D721Med (cell line): Measurements from ENCODE around the gene CADM1.

Experiments used
- DNase-seq: peaks from one replicate; pipeline ENCODE4 v3.0.0; 2011; ENCODE audit warnings: low spot score; ENCODE audit not compliant: insufficient read length
- FAIRE-seq: peaks from 2 replicates; lab custom pipeline; 2011; peaks lifted over from hg19 to GRCh38; lab: Jason Lieb, UNC
- TF ChIP-seq, protein P1 (sequence below): IDR thresholded peaks from 2 replicates; pipeline ENCODE4 v1.5.1; 2012; ENCODE audit warnings: mild to moderate bottlenecking, control low read depth; ENCODE audit not compliant: insufficient read depth; ENCODE audit errors: missing control alignments

Gene CADM1

DNA sequence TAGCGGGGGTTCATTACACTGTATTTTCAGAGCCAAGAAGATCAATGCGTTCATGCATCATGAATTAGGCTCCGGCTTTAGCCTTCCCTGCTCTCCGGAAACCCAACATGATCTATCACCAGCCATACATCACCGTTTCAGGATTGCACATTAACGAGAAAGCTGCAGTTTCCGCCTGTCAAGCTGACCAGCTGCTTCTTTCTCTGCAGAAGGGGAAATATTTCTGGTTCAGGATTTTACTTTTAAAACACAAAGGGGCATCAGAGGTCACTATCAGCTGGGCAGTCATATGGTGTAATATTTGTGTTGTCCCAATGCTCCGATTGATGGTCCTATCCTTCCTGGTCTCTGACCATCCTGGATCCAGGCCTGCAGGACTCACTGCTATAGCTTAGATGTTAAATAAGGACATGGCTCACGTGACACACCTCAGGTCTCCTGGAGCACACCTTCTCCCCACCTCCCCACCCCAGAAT is 21.4 kb upstream of the CADM1 start:
- DNase-seq = no peak
- FAIRE-seq = no peak
- TF ChIP-seq, protein P1, sequence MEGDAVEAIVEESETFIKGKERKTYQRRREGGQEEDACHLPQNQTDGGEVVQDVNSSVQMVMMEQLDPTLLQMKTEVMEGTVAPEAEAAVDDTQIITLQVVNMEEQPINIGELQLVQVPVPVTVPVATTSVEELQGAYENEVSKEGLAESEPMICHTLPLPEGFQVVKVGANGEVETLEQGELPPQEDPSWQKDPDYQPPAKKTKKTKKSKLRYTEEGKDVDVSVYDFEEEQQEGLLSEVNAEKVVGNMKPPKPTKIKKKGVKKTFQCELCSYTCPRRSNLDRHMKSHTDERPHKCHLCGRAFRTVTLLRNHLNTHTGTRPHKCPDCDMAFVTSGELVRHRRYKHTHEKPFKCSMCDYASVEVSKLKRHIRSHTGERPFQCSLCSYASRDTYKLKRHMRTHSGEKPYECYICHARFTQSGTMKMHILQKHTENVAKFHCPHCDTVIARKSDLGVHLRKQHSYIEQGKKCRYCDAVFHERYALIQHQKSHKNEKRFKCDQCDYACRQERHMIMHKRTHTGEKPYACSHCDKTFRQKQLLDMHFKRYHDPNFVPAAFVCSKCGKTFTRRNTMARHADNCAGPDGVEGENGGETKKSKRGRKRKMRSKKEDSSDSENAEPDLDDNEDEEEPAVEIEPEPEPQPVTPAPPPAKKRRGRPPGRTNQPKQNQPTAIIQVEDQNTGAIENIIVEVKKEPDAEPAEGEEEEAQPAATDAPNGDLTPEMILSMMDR = no peak

DNA sequence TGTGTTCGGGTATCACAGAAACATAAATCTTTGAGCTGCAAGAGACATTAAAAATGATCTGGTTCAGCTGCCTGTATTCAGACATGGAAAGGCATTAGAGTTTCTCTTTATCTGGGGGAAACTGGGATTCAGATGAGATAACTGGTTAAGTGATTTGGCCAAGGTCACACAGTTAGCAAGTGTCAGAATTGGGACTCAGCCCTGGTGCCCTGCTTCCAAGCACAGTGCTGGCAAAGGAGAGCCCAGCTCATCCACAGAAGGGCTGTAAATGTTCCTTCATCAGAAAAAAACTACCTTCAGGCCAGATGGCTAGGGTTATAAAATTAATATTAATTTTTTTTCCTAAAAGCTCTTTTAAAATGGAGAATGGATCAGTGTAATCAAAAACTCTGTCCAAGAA is 20.4 kb upstream of the CADM1 start:
- DNase-seq (no peak), FAIRE-seq (no peak)
- TF ChIP-seq, protein P1 = no peak

DNA sequence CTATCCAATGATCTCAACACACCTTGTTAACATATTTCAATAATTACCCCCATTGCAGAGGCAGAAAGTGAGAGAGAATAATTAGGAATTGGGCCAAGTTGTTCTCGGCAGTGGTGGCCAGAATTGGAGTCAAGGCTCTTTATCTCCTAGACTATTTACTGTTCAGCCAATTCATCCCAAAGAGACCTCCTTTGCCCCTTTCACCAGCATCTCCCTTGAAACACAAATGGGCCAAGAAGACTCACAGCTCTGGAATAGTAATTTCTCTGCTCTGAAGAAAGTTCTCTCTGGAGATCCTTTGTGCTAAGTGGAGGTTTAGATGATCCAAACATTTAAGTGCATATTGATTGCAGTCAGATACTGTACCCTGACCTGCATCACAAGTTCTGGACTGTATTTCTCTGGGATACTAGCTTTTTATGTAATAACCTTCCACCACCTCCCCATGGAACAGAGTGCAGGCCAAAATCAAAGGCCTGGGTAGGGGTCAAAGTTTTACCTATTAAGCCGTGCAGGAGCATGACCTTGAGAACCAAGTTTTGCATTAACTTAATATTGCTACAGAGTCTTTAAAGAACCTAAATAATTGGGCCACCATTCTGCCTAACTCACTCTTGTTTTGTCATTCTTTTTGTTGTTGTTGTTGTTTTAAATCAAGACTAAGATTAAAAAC is 19.6 kb upstream of the CADM1 start:
- DNase-seq (no peak), FAIRE-seq (no peak)
- TF ChIP-seq, protein P1 = no peak

DNA sequence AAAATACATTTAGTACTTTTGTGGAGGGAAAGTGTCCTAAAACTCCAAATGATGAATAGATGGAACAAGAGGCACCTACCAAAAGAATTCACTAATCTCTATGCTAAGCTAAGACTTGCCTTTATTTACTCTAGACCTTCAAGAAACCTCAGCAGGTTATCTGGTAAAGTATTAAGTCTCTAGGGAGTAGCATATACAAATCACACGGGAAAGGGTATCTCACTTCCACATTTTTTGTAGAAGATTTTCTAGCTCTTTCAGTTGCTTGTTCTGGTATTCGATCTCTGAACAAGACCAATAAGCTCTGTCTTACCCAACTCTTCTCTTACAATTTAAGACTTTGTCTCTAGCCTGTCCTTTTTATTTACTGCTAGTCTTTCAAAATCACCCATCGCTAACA is 18.1 kb upstream of the CADM1 start:
- no peak for DNase-seq

DNA sequence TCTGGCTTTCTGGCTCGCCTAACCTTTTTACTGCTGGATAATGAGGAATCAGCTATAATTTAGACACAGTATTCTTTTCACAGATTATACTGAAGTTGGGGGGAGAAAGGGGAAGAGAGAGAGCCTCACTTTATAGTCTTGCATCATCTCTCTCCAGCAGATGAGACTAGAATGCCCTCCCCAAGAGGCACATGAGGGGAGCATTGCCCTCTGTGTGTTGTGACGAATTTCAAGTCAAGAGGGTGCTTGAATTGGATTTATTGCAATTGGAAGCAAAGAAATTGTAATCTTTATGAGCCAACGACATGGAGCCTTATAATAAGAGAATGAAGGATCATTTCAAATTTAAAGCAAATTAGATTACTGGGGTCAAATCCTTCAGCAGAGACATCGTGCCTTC is 17.6 kb upstream of the CADM1 start:
- TF ChIP-seq, protein P1 = no peak
- no peak for FAIRE-seq

More for the DNA sequence above, 18.1 kb upstream of the CADM1 start:
- TF ChIP-seq, protein P1 = no peak
- no peak for FAIRE-seq

DNA sequence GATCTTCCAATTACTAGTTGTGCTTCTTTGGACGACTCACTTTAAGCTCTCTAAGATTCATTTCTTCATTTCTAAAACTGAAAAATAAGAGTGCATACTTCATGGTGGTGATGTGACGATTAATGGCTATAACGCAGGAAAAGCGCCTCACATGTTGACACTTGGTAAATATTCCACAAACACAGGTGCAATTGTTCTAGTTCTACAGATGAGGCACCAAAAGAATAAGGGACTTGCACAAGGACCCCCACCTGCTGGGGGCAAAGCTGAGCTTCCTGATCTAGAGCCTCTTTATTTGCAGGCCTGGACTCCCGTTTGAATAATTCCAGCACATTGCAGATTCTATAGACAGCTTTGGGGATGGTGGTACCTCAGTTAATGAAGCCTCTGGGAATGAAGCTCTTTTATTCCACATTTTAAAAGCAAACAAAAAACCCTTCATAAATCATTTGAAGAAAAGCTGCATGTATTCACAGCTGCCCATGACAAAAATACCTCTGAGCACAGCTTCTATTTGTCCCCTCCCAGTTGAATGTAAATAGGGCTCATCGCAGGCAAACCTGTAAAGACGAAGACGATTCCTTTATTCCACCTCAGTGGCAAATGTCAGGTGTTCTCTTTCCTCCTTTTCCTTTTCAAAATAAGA is 14.9 kb upstream of the CADM1 start:
- TF ChIP-seq, protein P1 = no peak
- DNase-seq = no peak

More for the DNA sequence above, 17.6 kb upstream of the CADM1 start:
- DNase-seq = no peak

More for the DNA sequence above, 14.9 kb upstream of the CADM1 start:
- FAIRE-seq = no peak
